HEK293T (cell line): Measurements from ENCODE around the gene PHYKPL.

ENCODE experiments used
- ARNT ChIP-seq: fragments of 450-650 bp; IDR thresholded peaks from 2 replicates; pipeline ENCODE4 v1.6.1; 2017; ENCODE audit warnings: mild to moderate bottlenecking
- BHLHE40 ChIP-seq: fragments of 450-650 bp; IDR thresholded peaks from 2 replicates; pipeline ENCODE4 v1.6.1; 2016; ENCODE audit warnings: mild to moderate bottlenecking, moderate library complexity, borderline replicate concordance
- FOXA1 ChIP-seq: fragments of 450-650 bp; IDR thresholded peaks from 2 replicates; pipeline ENCODE4 v1.6.1; 2016; ENCODE audit warnings: mild to moderate bottlenecking
- FOXM1 ChIP-seq: fragments of 450-650 bp; IDR thresholded peaks from 2 replicates; pipeline ENCODE4 v1.6.1; 2017; ENCODE audit warnings: mild to moderate bottlenecking, borderline replicate concordance
- HDGF ChIP-seq: fragments of 450-650 bp; IDR thresholded peaks from 2 replicates; pipeline ENCODE4 v1.6.1; 2017; ENCODE audit warnings: antibody characterized with exemption, borderline replicate concordance
- L3MBTL2 ChIP-seq: fragments of 450-650 bp; conservative IDR thresholded peaks from 2 replicates; pipeline ENCODE4 v1.6.1; 2016; ENCODE audit warnings: mild to moderate bottlenecking
- LEF1 ChIP-seq: fragments of 450-650 bp; IDR thresholded peaks from 2 replicates; pipeline ENCODE4 v1.6.1; 2017; ENCODE audit warnings: mild to moderate bottlenecking, borderline replicate concordance
- NFRKB ChIP-seq: fragments of 450-650 bp; IDR thresholded peaks from 2 replicates; pipeline ENCODE4 v1.6.1; 2016; ENCODE audit warnings: mild to moderate bottlenecking, moderate library complexity
- SP1 ChIP-seq: fragments of 450-650 bp; IDR thresholded peaks from 2 replicates; pipeline ENCODE4 v1.6.1; 2017
- SUZ12 ChIP-seq: fragments of 450-650 bp; IDR thresholded peaks from 2 replicates; pipeline ENCODE4 v1.6.1; 2016; ENCODE audit warnings: mild to moderate bottlenecking
- ZNF384 ChIP-seq: fragments of 450-650 bp; IDR thresholded peaks from 2 replicates; pipeline ENCODE4 v1.6.1; 2016

GRCh38 chr5:178231539-178232123 lies 971 bp downstream of the PHYKPL start:
- TF ChIP-seq SP1 = no peak
- no peak for TF ChIP-seq FOXM1
- no peak for TF ChIP-seq ARNT
- no peak for TF ChIP-seq ZNF384
- TF ChIP-seq LEF1 = no peak
- TF ChIP-seq NFRKB = no peak
- no peak for TF ChIP-seq SUZ12
- peak; percentile 65 for TF ChIP-seq L3MBTL2
- no peak for TF ChIP-seq FOXA1
- no peak for TF ChIP-seq BHLHE40
- TF ChIP-seq HDGF = no peak
